ENCODE measurements around the gene ARMC6.

Gene ARMC6

GRCh38 chr19:19078801-19079200, 45.4 kb downstream of the ARMC6 start:
- H3K27me3 ChIP-seq (ENCODE audit: control insufficient read depth in 1 of 2, insufficient read depth in 1 of 2, low read length in 2 of 2) = no peaks in the 10 kb centered on the region
- H3K79me1 ChIP-seq (replicated peaks; ENCODE audit: low read length, poor library complexity, severe bottlenecking) = peaks cover 17% of the 10 kb centered on the region
- no peak overlapping the region for H2BK5ac ChIP-seq (ENCODE audit: low read depth, low read length, poor library complexity, severe bottlenecking)

GRCh38 chr19:19079571-19079970, 46.2 kb downstream of the ARMC6 start:
- Histone ChIP-seq H3K9me3 (ENCODE audit: control insufficient read depth, low read length) (no peaks in the 10 kb centered on the region), H2BK12ac (ENCODE audit: low read length in 2 of 2) (no peak overlapping the region), H2BK5ac (ENCODE audit: low read depth, low read length, poor library complexity, severe bottlenecking) (no peak overlapping the region), H4K8ac (ENCODE audit: low read length) (no peak overlapping the region), H4K91ac (ENCODE audit: low read length) (no peak overlapping the region), H2AK5ac (ENCODE audit: low read length, severe bottlenecking) (no peak overlapping the region), H3K4me2 (ENCODE audit: low read length, poor library complexity, severe bottlenecking) (no peak overlapping the region), H3K36me3 (ENCODE audit: control insufficient read depth in 1 of 2, insufficient read depth in 2 of 2, low read depth in 1 of 2, low read length in 2 of 2) (peaks cover 0 to 16% of the 10 kb centered on the region in 2 experiments), H3K14ac (ENCODE audit: low read length in 2 of 2) (no peak overlapping the region), H3K23ac (ENCODE audit: low read length in 2 of 2) (no peak overlapping the region), H2BK15ac (ENCODE audit: low read depth, poor library complexity, severe bottlenecking) (no peak overlapping the region), H3K27me3 (ENCODE audit: control insufficient read depth in 1 of 2, insufficient read depth in 1 of 2, low read length in 2 of 2) (no peaks in the 10 kb centered on the region), H3K9ac (ENCODE audit: low read length) (no peak overlapping the region), H2AFZ (ENCODE audit: low read depth, low read length) (no peak overlapping the region), H3K18ac (ENCODE audit: low read depth in 1 of 2, low read length in 2 of 2) (no peak overlapping the region), H3K4me1 (ENCODE audit: control insufficient read depth, insufficient read depth, low read depth, low read length) (no peaks in the 10 kb centered on the region), H2BK120ac (ENCODE audit: low read depth, low read length) (no peak overlapping the region), H3K4ac (ENCODE audit: low read depth in 1 of 2, low read length in 2 of 2) (no peak overlapping the region), H3K27ac (ENCODE audit: low read length, poor library complexity, severe bottlenecking) (no peak overlapping the region), H3K79me1 (replicated peaks; ENCODE audit: low read length, poor library complexity, severe bottlenecking) (peaks cover 17% of the 10 kb centered on the region), H3K4me3 (ENCODE audit: insufficient read depth in 1 of 2, low read depth in 1 of 2, low read length in 2 of 2) (no peak overlapping the region)
- 100% methylated on average over 1 of the region's 1 CpG for WGBS
- no peak for DNase-seq

More at GRCh38 chr19:19078801-19079200, 45.4 kb downstream of the ARMC6 start:
- H3K4ac ChIP-seq (ENCODE audit: low read depth in 1 of 2, low read length in 2 of 2) = no peak overlapping the region
- H2BK120ac ChIP-seq (ENCODE audit: low read depth, low read length) = no peak overlapping the region
- peaks cover 0 to 12% of the 10 kb centered on the region in 2 experiments for H3K36me3 ChIP-seq (ENCODE audit: control insufficient read depth in 1 of 2, insufficient read depth in 2 of 2, low read depth in 1 of 2, low read length in 2 of 2)
- no peak overlapping the region for H3K18ac ChIP-seq (ENCODE audit: low read depth in 1 of 2, low read length in 2 of 2)
- no peak overlapping the region for H2BK15ac ChIP-seq (ENCODE audit: low read depth, poor library complexity, severe bottlenecking)
- DNase-seq = no peak
- no peaks in the 10 kb centered on the region for H3K4me1 ChIP-seq (ENCODE audit: control insufficient read depth, insufficient read depth, low read depth, low read length)
- no peak overlapping the region for H2BK12ac ChIP-seq (ENCODE audit: low read length in 2 of 2)
- H3K9ac ChIP-seq (ENCODE audit: low read length) = no peak overlapping the region
- H3K23ac ChIP-seq (ENCODE audit: low read length in 2 of 2) = no peak overlapping the region
- no peak overlapping the region for H3K27ac ChIP-seq (ENCODE audit: low read length, poor library complexity, severe bottlenecking)
- no peak overlapping the region for H3K4me3 ChIP-seq (ENCODE audit: insufficient read depth in 1 of 2, low read depth in 1 of 2, low read length in 2 of 2)
- H3K9me3 ChIP-seq (ENCODE audit: control insufficient read depth, low read length) = no peaks in the 10 kb centered on the region
- no peak overlapping the region for H2AK5ac ChIP-seq (ENCODE audit: low read length, severe bottlenecking)
- H3K4me2 ChIP-seq (ENCODE audit: low read length, poor library complexity, severe bottlenecking) = no peak overlapping the region
- WGBS = 100% methylated on average over 3 of the region's 6 CpGs
- no peak overlapping the region for H4K91ac ChIP-seq (ENCODE audit: low read length)
- no peak overlapping the region for H2AFZ ChIP-seq (ENCODE audit: low read depth, low read length)
- no peak overlapping the region for H3K14ac ChIP-seq (ENCODE audit: low read length in 2 of 2)
- H4K8ac ChIP-seq (ENCODE audit: low read length) = no peak overlapping the region

GRCh38 chr19:19081642-19082151, 48.3 kb downstream of the ARMC6 start:
- H2BK12ac ChIP-seq (ENCODE audit: low read length in 2 of 2) = no peak overlapping the region
- 87% methylated on average over 15 of the region's 16 CpGs for WGBS

GRCh38 chr19:19083413-19084178, 50.2 kb downstream of the ARMC6 start:
- no peak overlapping the region for H3K23ac ChIP-seq (ENCODE audit: low read length in 2 of 2)

More at GRCh38 chr19:19081642-19082151, 48.3 kb downstream of the ARMC6 start:
- Histone ChIP-seq H3K4ac (ENCODE audit: low read depth in 1 of 2, low read length in 2 of 2) (no peak overlapping the region), H3K27me3 (ENCODE audit: control insufficient read depth in 1 of 2, insufficient read depth in 1 of 2, low read length in 2 of 2) (no peaks in the 10 kb centered on the region), H4K91ac (ENCODE audit: low read length) (no peak overlapping the region), H3K27ac (ENCODE audit: low read length, poor library complexity, severe bottlenecking) (no peak overlapping the region), H2AK5ac (ENCODE audit: low read length, severe bottlenecking) (no peak overlapping the region), H3K23ac (ENCODE audit: low read length in 2 of 2) (no peak overlapping the region), H3K9me3 (ENCODE audit: control insufficient read depth, low read length) (no peaks in the 10 kb centered on the region), H3K36me3 (ENCODE audit: control insufficient read depth in 1 of 2, insufficient read depth in 2 of 2, low read depth in 1 of 2, low read length in 2 of 2) (peaks cover 0 to 22% of the 10 kb centered on the region in 2 experiments), H2BK15ac (ENCODE audit: low read depth, poor library complexity, severe bottlenecking) (no peak overlapping the region), H2BK5ac (ENCODE audit: low read depth, low read length, poor library complexity, severe bottlenecking) (no peak overlapping the region), H3K14ac (ENCODE audit: low read length in 2 of 2) (no peak overlapping the region), H3K9ac (ENCODE audit: low read length) (no peak overlapping the region), H3K4me2 (ENCODE audit: low read length, poor library complexity, severe bottlenecking) (no peak overlapping the region), H2BK120ac (ENCODE audit: low read depth, low read length) (no peak overlapping the region), H3K4me1 (ENCODE audit: control insufficient read depth, insufficient read depth, low read depth, low read length) (no peaks in the 10 kb centered on the region), H3K79me1 (replicated peaks; ENCODE audit: low read length, poor library complexity, severe bottlenecking) (peaks cover 18% of the 10 kb centered on the region), H2AFZ (ENCODE audit: low read depth, low read length) (no peak overlapping the region), H3K18ac (ENCODE audit: low read depth in 1 of 2, low read length in 2 of 2) (no peak overlapping the region), H4K8ac (ENCODE audit: low read length) (no peak overlapping the region), H3K4me3 (ENCODE audit: insufficient read depth in 1 of 2, low read depth in 1 of 2, low read length in 2 of 2) (peak overlapping the region in 1 of 2 experiments; percentile 31)
- no peak for DNase-seq

More at GRCh38 chr19:19083413-19084178, 50.2 kb downstream of the ARMC6 start:
- Histone ChIP-seq H3K9me3 (ENCODE audit: control insufficient read depth, low read length) (no peaks in the 10 kb centered on the region), H2BK15ac (ENCODE audit: low read depth, poor library complexity, severe bottlenecking) (no peak overlapping the region), H2BK12ac (ENCODE audit: low read length in 2 of 2) (no peak overlapping the region), H3K9ac (ENCODE audit: low read length) (no peak overlapping the region), H4K91ac (ENCODE audit: low read length) (no peak overlapping the region), H3K4me2 (ENCODE audit: low read length, poor library complexity, severe bottlenecking) (no peak overlapping the region), H3K27ac (ENCODE audit: low read length, poor library complexity, severe bottlenecking) (no peak overlapping the region), H3K14ac (ENCODE audit: low read length in 2 of 2) (peak overlapping the region in 1 of 2 experiments; percentile 44), H3K18ac (ENCODE audit: low read depth in 1 of 2, low read length in 2 of 2) (no peak overlapping the region), H3K4me3 (ENCODE audit: insufficient read depth in 1 of 2, low read depth in 1 of 2, low read length in 2 of 2) (no peak overlapping the region), H3K79me1 (replicated peaks; ENCODE audit: low read length, poor library complexity, severe bottlenecking) (peaks cover 12% of the 10 kb centered on the region), H2AK5ac (ENCODE audit: low read length, severe bottlenecking) (no peak overlapping the region), H3K4ac (ENCODE audit: low read depth in 1 of 2, low read length in 2 of 2) (no peak overlapping the region), H4K8ac (ENCODE audit: low read length) (no peak overlapping the region), H3K36me3 (ENCODE audit: control insufficient read depth in 1 of 2, insufficient read depth in 2 of 2, low read depth in 1 of 2, low read length in 2 of 2) (peaks cover 0 to 22% of the 10 kb centered on the region in 2 experiments), H2AFZ (ENCODE audit: low read depth, low read length) (no peak overlapping the region), H3K4me1 (ENCODE audit: control insufficient read depth, insufficient read depth, low read depth, low read length) (no peaks in the 10 kb centered on the region), H2BK120ac (ENCODE audit: low read depth, low read length) (no peak overlapping the region), H3K27me3 (ENCODE audit: control insufficient read depth in 1 of 2, insufficient read depth in 1 of 2, low read length in 2 of 2) (no peaks in the 10 kb centered on the region), H2BK5ac (ENCODE audit: low read depth, low read length, poor library complexity, severe bottlenecking) (no peak overlapping the region)
- no peak for DNase-seq
- WGBS = 85% methylated on average over 7 of the region's 10 CpGs

Measured in mesenchymal stem cell (in vitro differentiated cells and primary cell).